Activated CD4-positive, alpha-beta T cell treated with anti-CD3 and anti-CD28 coated beads for 1 hour (primary cell): ENCODE data around the gene KIAA1549.
"Not testable (repeated sequence)": the region's sequence is repeated elsewhere in the genome, so short reads cannot be mapped to it uniquely, and the experiment has no call there.

Experiments used
- DNase-seq: peaks from one replicate; pipeline ENCODE4 v3.0.0-alpha.2; 2020

Gene KIAA1549

DNA sequence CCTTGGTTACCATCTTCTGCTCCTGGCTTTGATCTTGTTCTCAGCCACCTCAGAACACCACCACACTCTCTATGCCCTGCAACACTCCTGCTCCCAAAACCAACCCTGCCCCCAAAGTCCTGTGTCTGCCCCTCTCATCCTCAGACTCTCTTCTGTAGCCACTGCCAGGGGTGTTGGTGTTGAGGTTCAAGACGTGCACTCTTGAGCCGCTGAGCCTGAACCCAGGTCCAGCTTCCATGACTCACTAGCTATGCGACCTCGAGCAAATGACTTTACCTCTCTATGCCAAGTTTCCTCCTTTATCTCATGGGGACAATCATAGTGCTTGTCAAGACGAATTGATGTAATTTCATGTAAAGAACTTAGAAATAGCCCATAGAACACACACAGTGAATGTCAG lies 182.4 kb downstream of the KIAA1549 start:
- DNase-seq, result no peak

- DNase-seq, result no peak
These were observed 183.4 kb downstream of the KIAA1549 start, which contains the start of the genes ATP6V0A4 and TMEM213 for GRCh38 chr7:138797715-138798320. ATP6V0A4 (minus strand) TSS chr7:138798196; CDS start chr7:138771247, 26,949 bp downstream. TMEM213 (plus strand) TSS chr7:138797994; CDS start chr7:138798105, 111 bp downstream.

GRCh38 chr7:138797046-138797445 lies 184.1 kb downstream of the KIAA1549 start:
- not testable (repeated sequence) for DNase-seq

DNA sequence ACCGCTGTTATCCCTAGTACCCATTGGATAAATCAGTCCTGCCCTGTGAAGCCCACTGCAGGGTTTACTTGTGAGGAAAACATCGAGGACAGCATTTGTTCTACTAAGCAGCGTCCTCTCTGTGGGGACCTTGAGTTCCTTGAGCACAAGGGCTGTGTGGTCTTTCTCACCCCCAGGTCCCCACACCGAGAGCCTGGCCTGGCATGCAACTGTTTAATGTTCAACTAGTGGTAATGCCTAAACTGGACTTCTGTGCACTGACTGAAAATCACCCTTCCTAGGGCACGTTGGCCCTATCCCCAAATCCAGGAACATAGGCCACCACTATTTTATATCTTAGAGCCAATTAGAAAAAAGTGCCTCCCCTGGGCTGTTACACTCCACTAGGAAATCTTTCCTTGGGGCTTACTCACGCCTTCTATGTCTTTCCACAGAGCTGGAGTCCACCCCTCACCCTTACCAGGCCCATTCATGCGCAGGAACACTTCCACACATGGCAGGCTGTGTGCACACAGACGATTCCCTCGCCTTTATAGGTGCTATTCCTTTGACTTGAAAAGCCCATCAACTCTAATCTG lies 185.1 kb downstream of the KIAA1549 start:
- DNase-seq, result no peak

- DNase-seq, result no peak
These were observed 195.4 kb downstream of the KIAA1549 start for GRCh38 chr7:138785587-138786437.

- no peak for DNase-seq
These were observed 196.5 kb downstream of the KIAA1549 start for GRCh38 chr7:138784692-138785091.
